Measurements from ENCODE around the gene IKZF5. TPM values are rescaled to one million over a fixed set of nuclear protein-coding genes. Genes with fewer than 3 reads are reported as not detected.

The IKZF5 gene
- total and polyA plus RNA-seq, 9 of the 15 experiments (the other 6 are each of a cell fraction or from before 2014, with no cell fraction given), result 3.8 to 19.6 (median 12.4) TPM

- peak; percentile 55 for TF ChIP-seq ATF7 (IDR thresholded peaks at IDR 0.05)
- no peak for TF ChIP-seq CUX1 (CRISPR knock-in tag; IDR thresholded peaks at IDR 0.05)
- no peak for TF ChIP-seq CHD4 (IDR thresholded peaks at IDR 0.05; ENCODE audit: insufficient read depth, insufficient replicate concordance, low read depth, low read length, poor library complexity, severe bottlenecking)
- TF ChIP-seq NCOR1 (IDR thresholded peaks at IDR 0.05), result no peak
- no peak for TF ChIP-seq CREB5 (CRISPR knock-in tag; IDR thresholded peaks at IDR 0.05)
- no peak for TF ChIP-seq HNRNPL (IDR thresholded peaks at IDR 0.05; ENCODE audit: low read depth, low read length)
- TF ChIP-seq SNAPC5 (CRISPR knock-in tag; IDR thresholded peaks at IDR 0.05), result no peak
- no peak for TF ChIP-seq ZBTB7A (IDR thresholded peaks at IDR 0.05; ENCODE audit: borderline replicate concordance, control insufficient read depth, low read depth, low read length)
- peak; percentile 96 for TF ChIP-seq ATF6 (CRISPR knock-in tag; IDR thresholded peaks at IDR 0.05)
- TF ChIP-seq ARID4B (CRISPR knock-in tag; IDR thresholded peaks at IDR 0.05), result peak; percentile 53
Observed at GRCh38 chr10:122953902-122954730, 54.5 kb downstream of the IKZF5 start, which contains the start of gene C10orf88 (continued).

Measured in K562 (cell line).